Chondrocyte (in vitro differentiated cells): Measurements from ENCODE around the gene SLC8A2. TPM values are rescaled to one million over a fixed set of nuclear protein-coding genes. Genes with fewer than 3 reads are reported as not detected.
A peak's percentile ranks its signal among the peaks of the same experiment; 100 is the strongest.
"Not testable (repeated sequence)": the region's sequence is repeated elsewhere in the genome, so short reads cannot be mapped to it uniquely, and the experiment has no call there.

Experiments
- DNase-seq: peaks from one replicate; pipeline ENCODE4 v3.0.0; 2021; ENCODE audit warnings: mixed read lengths, low spot score
- H3K27ac Mint-ChIP-seq: one replicate; pipeline ENCODE4 v1.8.0; 2021; ENCODE audit warnings: mild to moderate bottlenecking, moderate library complexity, mixed read lengths; ENCODE audit not compliant: unreplicated experiment
- H3K27me3 Mint-ChIP-seq: 2 replicates; pipeline ENCODE4 v1.8.0; 2021; ENCODE audit warnings: low read depth, mixed read lengths
- H3K36me3 Mint-ChIP-seq: 2 replicates; pipeline ENCODE4 v1.8.0; 2021; ENCODE audit warnings: low read depth, mixed read lengths
- H3K4me1 Mint-ChIP-seq: 2 replicates; pipeline ENCODE4 v1.8.0; 2021; ENCODE audit warnings: low read depth, mild to moderate bottlenecking, mixed read lengths
- H3K4me3 Mint-ChIP-seq: one replicate; pipeline ENCODE4 v1.8.0; 2021; ENCODE audit warnings: mild to moderate bottlenecking, moderate library complexity, mixed read lengths; ENCODE audit not compliant: unreplicated experiment
- H3K9me3 Mint-ChIP-seq: 2 replicates; pipeline ENCODE4 v1.8.0; 2021; ENCODE audit warnings: low read depth, mixed read lengths
- total RNA-seq: library from RNA; stranded (reverse); gene quantifications from 3 replicates; pipeline ENCODE4 v1.2.1, GENCODE V29; 2021
- TF ChIP-seq, protein P1 (sequence below): fragments of 200-600 bp; sonication (generic); IDR thresholded peaks from 2 replicates; pipeline ENCODE4 v1.5.0; 2021; ENCODE audit warnings: antibody characterized with exemption, mild to moderate bottlenecking, moderate library complexity

The SLC8A2 gene
- total RNA-seq, 1 donor from 2014 or later: 0.42 TPM

DNA sequence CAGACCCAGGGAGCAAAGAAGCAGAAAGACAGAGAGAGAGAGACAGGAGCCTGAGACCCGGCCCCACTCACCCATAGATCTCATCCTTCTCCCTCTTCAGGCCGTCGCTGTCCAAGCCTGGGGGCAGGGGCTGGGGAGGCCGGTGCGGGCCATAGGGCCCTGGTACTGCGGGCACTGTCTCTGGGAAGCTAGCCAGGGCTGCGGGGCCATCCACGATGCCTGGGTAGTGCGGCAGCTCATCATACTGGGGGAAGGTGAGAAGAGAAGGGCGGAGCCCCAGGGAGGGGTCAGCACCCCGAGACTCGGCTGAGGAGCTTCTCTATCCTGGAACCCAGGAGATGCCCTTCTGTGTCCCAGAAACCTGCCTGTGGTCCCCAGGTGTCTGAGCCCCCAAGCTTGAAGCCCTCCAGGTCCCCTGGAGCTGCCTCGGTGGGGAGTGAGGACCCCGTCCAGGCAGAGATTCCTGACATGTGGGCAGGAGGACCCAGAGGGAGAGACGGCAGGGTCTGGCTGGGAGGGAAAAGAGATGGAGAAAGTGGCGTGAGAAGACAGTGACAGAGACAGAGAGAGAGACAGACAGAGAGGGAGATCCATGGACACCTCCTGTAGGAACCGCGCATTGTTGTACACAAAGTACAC lies 54.5 kb downstream of the SLC8A2 start:
- H3K27ac Mint-ChIP-seq: no peak overlapping the region
- H3K27me3 Mint-ChIP-seq: peaks cover 8% of the 10 kb centered on the region
- no peak for DNase-seq
- H3K36me3 Mint-ChIP-seq: peaks cover 18% of the 10 kb centered on the region
- H3K9me3 Mint-ChIP-seq: no peaks in the 10 kb centered on the region
- TF ChIP-seq, protein P1, sequence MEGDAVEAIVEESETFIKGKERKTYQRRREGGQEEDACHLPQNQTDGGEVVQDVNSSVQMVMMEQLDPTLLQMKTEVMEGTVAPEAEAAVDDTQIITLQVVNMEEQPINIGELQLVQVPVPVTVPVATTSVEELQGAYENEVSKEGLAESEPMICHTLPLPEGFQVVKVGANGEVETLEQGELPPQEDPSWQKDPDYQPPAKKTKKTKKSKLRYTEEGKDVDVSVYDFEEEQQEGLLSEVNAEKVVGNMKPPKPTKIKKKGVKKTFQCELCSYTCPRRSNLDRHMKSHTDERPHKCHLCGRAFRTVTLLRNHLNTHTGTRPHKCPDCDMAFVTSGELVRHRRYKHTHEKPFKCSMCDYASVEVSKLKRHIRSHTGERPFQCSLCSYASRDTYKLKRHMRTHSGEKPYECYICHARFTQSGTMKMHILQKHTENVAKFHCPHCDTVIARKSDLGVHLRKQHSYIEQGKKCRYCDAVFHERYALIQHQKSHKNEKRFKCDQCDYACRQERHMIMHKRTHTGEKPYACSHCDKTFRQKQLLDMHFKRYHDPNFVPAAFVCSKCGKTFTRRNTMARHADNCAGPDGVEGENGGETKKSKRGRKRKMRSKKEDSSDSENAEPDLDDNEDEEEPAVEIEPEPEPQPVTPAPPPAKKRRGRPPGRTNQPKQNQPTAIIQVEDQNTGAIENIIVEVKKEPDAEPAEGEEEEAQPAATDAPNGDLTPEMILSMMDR: no peak
- peaks cover 45% of the 10 kb centered on the region for H3K4me1 Mint-ChIP-seq
- peak overlapping the region; percentile 80 for H3K4me3 Mint-ChIP-seq

DNA sequence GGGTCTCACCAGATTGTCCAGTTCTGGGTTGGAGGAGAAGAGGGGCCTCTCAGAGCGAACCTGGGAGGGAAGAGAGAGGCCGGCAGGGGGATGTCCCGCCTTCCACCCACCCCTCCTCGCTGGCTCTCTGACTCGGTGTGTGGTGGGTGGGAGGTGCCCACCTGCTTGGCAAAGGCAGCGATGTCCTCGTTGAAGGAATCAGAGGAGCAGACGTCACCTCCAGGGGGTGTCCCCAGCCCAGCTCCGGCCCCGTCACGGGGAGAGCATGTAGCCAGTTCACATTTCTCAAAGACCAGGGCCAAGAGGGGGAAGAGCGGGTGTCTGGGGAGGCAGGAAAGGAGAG lies 55.1 kb downstream of the SLC8A2 start:
- TF ChIP-seq, protein P1: no peak
- H3K4me3 Mint-ChIP-seq: no peak overlapping the region

GRCh38 chr19:47415953-47416642 lies 55.6 kb downstream of the SLC8A2 start:
- H3K36me3 Mint-ChIP-seq: peaks cover 18% of the 10 kb centered on the region
- DNase-seq: no peak
- no peaks in the 10 kb centered on the region for H3K9me3 Mint-ChIP-seq

More for the DNA sequence above, 55.1 kb downstream of the SLC8A2 start:
- H3K36me3 Mint-ChIP-seq: peaks cover 18% of the 10 kb centered on the region
- no peak for DNase-seq
- no peak overlapping the region for H3K27ac Mint-ChIP-seq
- H3K4me1 Mint-ChIP-seq: peaks cover 39% of the 10 kb centered on the region
- H3K9me3 Mint-ChIP-seq: no peaks in the 10 kb centered on the region
- H3K27me3 Mint-ChIP-seq: peaks cover 5% of the 10 kb centered on the region

DNA sequence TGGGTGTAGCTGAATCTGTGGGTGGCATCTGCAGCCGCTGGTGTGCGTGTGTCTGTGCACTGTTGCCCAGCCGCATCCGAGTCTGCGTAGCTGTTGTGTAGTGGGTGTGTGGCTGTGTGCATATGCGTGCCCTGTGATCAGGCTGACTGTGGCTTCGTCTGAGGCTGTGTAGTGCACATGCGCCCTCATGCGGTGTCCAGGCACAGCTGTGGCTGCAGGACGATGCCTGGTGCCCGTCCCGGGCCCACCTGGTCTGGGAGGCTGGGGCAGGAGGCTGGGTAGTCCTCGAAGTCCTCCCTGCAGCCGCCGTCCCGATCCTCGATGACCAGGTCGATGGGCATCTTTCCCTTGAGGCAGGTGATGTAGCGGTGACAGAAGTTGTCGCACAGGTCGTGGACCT lies 57.2 kb downstream of the SLC8A2 start:
- TF ChIP-seq, protein P1: no peak
- Mint-ChIP-seq H3K27me3 (no peaks in the 10 kb centered on the region), H3K9me3 (no peaks in the 10 kb centered on the region), H3K36me3 (peaks cover 18% of the 10 kb centered on the region), H3K4me1 (peaks cover 21% of the 10 kb centered on the region), H3K4me3 (no peak overlapping the region), H3K27ac (no peak overlapping the region)
- DNase-seq: no peak

More at GRCh38 chr19:47415953-47416642, 55.6 kb downstream of the SLC8A2 start:
- TF ChIP-seq, protein P1: no peak
- Mint-ChIP-seq H3K27ac (no peak overlapping the region), H3K4me3 (no peak overlapping the region), H3K27me3 (peaks cover 1% of the 10 kb centered on the region), H3K4me1 (peaks cover 34% of the 10 kb centered on the region)

DNA sequence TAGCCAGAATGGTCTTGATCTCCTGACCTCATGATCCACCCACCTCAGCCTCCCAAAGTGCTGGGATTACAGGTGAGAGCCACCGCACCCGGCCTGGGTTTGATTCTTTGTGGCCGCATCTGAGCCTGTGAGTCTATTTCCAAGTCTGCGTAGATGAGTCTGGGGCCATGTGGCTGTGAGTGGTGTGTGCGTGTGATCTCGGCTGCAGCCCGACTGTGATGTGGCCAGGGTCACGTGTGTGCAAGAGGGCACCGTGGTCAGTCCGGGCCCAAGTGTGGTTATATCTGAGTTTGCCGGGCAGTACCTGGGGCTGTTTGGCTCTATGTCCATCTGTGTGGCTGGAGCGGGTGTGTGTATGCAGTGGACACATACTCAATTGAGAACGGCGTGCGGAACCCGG lies 57.8 kb downstream of the SLC8A2 start:
- Mint-ChIP-seq H3K4me3 (no peak overlapping the region), H3K9me3 (no peaks in the 10 kb centered on the region), H3K27me3 (no peaks in the 10 kb centered on the region), H3K4me1 (peaks cover 21% of the 10 kb centered on the region), H3K27ac (no peak overlapping the region), H3K36me3 (peaks cover 22% of the 10 kb centered on the region)
- no peak for DNase-seq
- TF ChIP-seq, protein P1: no peak

DNA sequence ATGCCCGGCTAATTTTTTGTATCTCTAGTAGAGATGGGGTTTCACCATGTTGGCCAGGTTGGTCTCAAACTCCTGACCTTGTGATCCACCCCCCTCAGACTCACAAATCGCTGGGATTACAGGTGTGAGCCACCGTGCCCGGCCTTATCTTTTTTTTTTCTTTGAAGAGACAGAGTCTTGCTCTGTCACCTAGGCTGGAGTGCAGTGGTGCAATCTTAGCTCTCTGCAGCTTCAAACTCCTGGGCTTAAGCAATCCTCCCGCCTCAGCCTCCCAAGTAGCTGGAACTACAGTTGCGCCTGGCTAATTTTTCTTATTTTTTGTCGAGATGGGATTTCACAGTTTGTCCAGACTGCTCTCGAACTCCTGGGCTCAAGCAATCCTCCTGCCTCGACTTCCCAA lies 60.0 kb downstream of the SLC8A2 start:
- H3K36me3 Mint-ChIP-seq: peaks cover 30% of the 10 kb centered on the region
- H3K27ac Mint-ChIP-seq, H3K4me3 Mint-ChIP-seq, H3K27me3 Mint-ChIP-seq, H3K9me3 Mint-ChIP-seq, DNase-seq, H3K4me1 Mint-ChIP-seq: not testable (repeated sequence)
